GM23338 (cell line): Measurements from ENCODE around the gene INTS13. TPM values are rescaled to one million over a fixed set of nuclear protein-coding genes. Genes with fewer than 3 reads are reported as not detected.

Experiments used
- ATAC-seq: fragments of 200-7000 bp; cut with Tn5 transposase; 3 replicates; pipeline ENCODE4 v1.9.1; 2020
- DNase-seq: peaks from one replicate; pipeline ENCODE4 v3.0.0-alpha.2; 2015; ENCODE audit warnings: low spot score
- H2AFZ ChIP-seq: fragments of 200-600 bp; sonication (generic); 2 replicates; pipeline ENCODE4 v1.8.0; 2016; ENCODE audit warnings: antibody characterized with exemption, mild to moderate bottlenecking, moderate library complexity
- H3F3A ChIP-seq: fragments of 200-600 bp; sonication (generic); replicated peaks from 2 replicates; pipeline ENCODE4 v1.8.0; 2017; ENCODE audit warnings: antibody characterized with exemption, mixed run types, low read depth
- H3K27ac ChIP-seq: fragments of 200-600 bp; sonication (generic); 2 replicates; pipeline ENCODE4 v1.6.1; 2016; ENCODE audit warnings: low read depth
- H3K27me3 ChIP-seq: fragments of 200-600 bp; sonication (generic); 2 replicates; pipeline ENCODE4 v1.8.0; 2016; ENCODE audit warnings: mild to moderate bottlenecking, mixed run types, moderate library complexity; ENCODE audit not compliant: insufficient read depth
- H3K36me3 ChIP-seq: fragments of 200-600 bp; sonication (generic); 2 replicates; pipeline ENCODE4 v1.8.0; 2016; ENCODE audit warnings: mild to moderate bottlenecking; ENCODE audit not compliant: insufficient read depth
- H3K4me1 ChIP-seq: fragments of 200-600 bp; sonication (generic); 2 replicates; pipeline ENCODE4 v1.8.0; 2016; ENCODE audit warnings: mild to moderate bottlenecking, moderate library complexity; ENCODE audit not compliant: insufficient read depth
- H3K4me2 ChIP-seq: fragments of 200-600 bp; sonication (generic); 2 replicates; pipeline ENCODE4 v1.7.1; 2017; ENCODE audit warnings: mixed run types
- H3K4me3 ChIP-seq: fragments of 200-600 bp; sonication (generic); 2 replicates; pipeline ENCODE4 v1.6.1; 2016; ENCODE audit warnings: mixed run types
- H3K79me2 ChIP-seq: fragments of 200-600 bp; sonication (generic); replicated peaks from 2 replicates; pipeline ENCODE4 v1.8.0; 2017; ENCODE audit warnings: mild to moderate bottlenecking; ENCODE audit not compliant: insufficient read depth
- H3K9me2 ChIP-seq: fragments of 200-600 bp; sonication (generic); 2 replicates; pipeline ENCODE4 v1.8.0; 2017; ENCODE audit not compliant: insufficient read depth
- H4K20me1 ChIP-seq: fragments of 200-600 bp; sonication (generic); replicated peaks from 2 replicates; pipeline ENCODE4 v1.8.0; 2017; ENCODE audit warnings: mild to moderate bottlenecking; ENCODE audit not compliant: insufficient read depth
- H3K27ac Mint-ChIP-seq: 2 replicates; pipeline ENCODE4 v1.8.0; 2020; ENCODE audit warnings: inconsistent platforms, mild to moderate bottlenecking, moderate library complexity, mixed read lengths
- H3K27me3 Mint-ChIP-seq: 3 replicates; pipeline ENCODE4 v1.8.0; 2022; ENCODE audit warnings: low read depth, mild to moderate bottlenecking, moderate library complexity, mixed read lengths, inconsistent platforms; ENCODE audit not compliant: insufficient read depth, poor library complexity
- H3K36me3 Mint-ChIP-seq: 3 replicates; pipeline ENCODE4 v1.8.0; 2021; ENCODE audit warnings: low read depth, mild to moderate bottlenecking, inconsistent platforms, moderate library complexity, mixed read lengths
- H3K4me1 Mint-ChIP-seq: 3 replicates; pipeline ENCODE4 v1.8.0; 2020; ENCODE audit warnings: mild to moderate bottlenecking, inconsistent platforms, mixed read lengths
- H3K4me3 Mint-ChIP-seq: 3 replicates; pipeline ENCODE4 v1.8.0; 2021; ENCODE audit warnings: moderate library complexity, mild to moderate bottlenecking, inconsistent platforms, mixed read lengths
- H3K9me3 Mint-ChIP-seq: 3 replicates; pipeline ENCODE4 v1.8.0; 2020; ENCODE audit warnings: moderate library complexity, mild to moderate bottlenecking, inconsistent platforms, mixed read lengths
- CREB1 ChIP-seq: fragments of 250-450 bp; sonication (Bioruptor Pico); IDR thresholded peaks from 2 replicates; pipeline ENCODE4 v1.5.0; 2020; ENCODE audit warnings: low read depth, mild to moderate bottlenecking, moderate library complexity
- CTCF ChIP-seq, 2 experiments: fragments of 200-600 bp in 1 of 2; sonication (generic) in 1 of 2; conservative IDR thresholded peaks; 2 replicates each; pipeline versions ENCODE4 v1.5.1 to v1.6.1; 2016 to 2017; ENCODE audit warnings: antibody characterized with exemption in 2 of 2, low read depth in 2 of 2, mild to moderate bottlenecking in 2 of 2, moderate library complexity in 1 of 2
- ETS1 ChIP-seq: IDR thresholded peaks from 2 replicates; pipeline ENCODE4 v1.6.1; 2016; ENCODE audit warnings: antibody characterized with exemption
- EZH2 ChIP-seq: fragments of 200-600 bp; sonication (generic); IDR thresholded peaks from one replicate; pipeline ENCODE4 v1.8.0; 2017; ENCODE audit warnings: antibody characterized with exemption, mild to moderate bottlenecking, low read depth; ENCODE audit not compliant: unreplicated experiment
- EZH2phosphoT487 ChIP-seq: fragments of 200-600 bp; sonication (generic); IDR thresholded peaks from one replicate; pipeline ENCODE4 v1.8.1; 2018; ENCODE audit warnings: antibody characterized with exemption; ENCODE audit not compliant: unreplicated experiment
- JUNB ChIP-seq: IDR thresholded peaks from one replicate; pipeline ENCODE4 v1.6.1; 2016; ENCODE audit warnings: antibody characterized with exemption; ENCODE audit not compliant: unreplicated experiment
- NANOG ChIP-seq: IDR thresholded peaks from 2 replicates; pipeline ENCODE4 v1.6.1; 2016; ENCODE audit warnings: antibody characterized with exemption, borderline replicate concordance
- POLR2AphosphoS5 ChIP-seq: IDR thresholded peaks from 2 replicates; pipeline ENCODE4 v1.6.1; 2016; ENCODE audit warnings: antibody characterized with exemption, low read depth
- REST ChIP-seq: IDR thresholded peaks from one replicate; pipeline ENCODE4 v1.6.1; 2018; ENCODE audit warnings: antibody characterized with exemption; ENCODE audit not compliant: unreplicated experiment
- ZNF114 ChIP-seq: fragments of 250-450 bp; sonication (Bioruptor Pico); IDR thresholded peaks from 2 replicates; pipeline ENCODE4 v1.5.0; 2020; ENCODE audit warnings: mild to moderate bottlenecking, moderate library complexity
- polyA plus RNA-seq: library from polyadenylated mRNA; unstranded; fragments of >200 nt; fragmentation: Nextera tagmentation; extraction: Ambion mirVana; gene quantifications from 2 replicates; pipeline ENCODE4 v1.2.1, GENCODE V29; 2016
- total RNA-seq: library from RNA; depleted of rRNA; stranded (reverse); fragments of >200 nt; shearing (Covaris generic); gene quantifications from 2 replicates; pipeline ENCODE4 v1.2.3, GENCODE V29; 2014

Gene INTS13
- total and polyA plus RNA-seq, 2 experiments from 2014 or later, result 91.3 to 94.1 TPM

- Histone ChIP-seq H3K4me1 (peaks cover 20% of the 10 kb centered on the region), H3K79me2 (peaks cover 89% of the 10 kb centered on the region), H3F3A (no peaks in the 10 kb centered on the region), H4K20me1 (peaks cover 36% of the 10 kb centered on the region), H3K4me3 (no peak overlapping the region), H3K27ac (no peak overlapping the region), H2AFZ (no peak overlapping the region), H3K9me2 (no peaks in the 10 kb centered on the region), H3K36me3 (no peaks in the 10 kb centered on the region), H3K27me3 (no peaks in the 10 kb centered on the region), H3K4me2 (no peak overlapping the region)
- H3K4me3 Mint-ChIP-seq, result no peak overlapping the region
- DNase-seq, result no peak
- ATAC-seq, result no peak
- TF ChIP-seq EZH2 (no peak), REST (no peak), ETS1 (no peak), CREB1 (CRISPR knock-in tag) (no peak), JUNB (no peak), CTCF (conservative IDR thresholded peaks at IDR 0.05; ENCODE audit: low read depth in 2 of 2) (no peak), POLR2AphosphoS5 (no peak), EZH2phosphoT487 (no peak), NANOG (no peak), ZNF114 (CRISPR knock-in tag) (no peak)
- H3K27me3 Mint-ChIP-seq, result peaks cover 10% of the 10 kb centered on the region
- no peaks in the 10 kb centered on the region; the same call in 2 of the 3 replicates for H3K36me3 Mint-ChIP-seq
- H3K4me1 Mint-ChIP-seq, result peaks cover 12% of the 10 kb centered on the region
- H3K9me3 Mint-ChIP-seq, result peaks cover 3% of the 10 kb centered on the region; the same call in 2 of the 3 replicates
- no peak overlapping the region for H3K27ac Mint-ChIP-seq
These were observed 3.4 kb upstream of the INTS13 start for GRCh38 chr12:26941215-26941594.
